ENCODE results near the gene CIBAR2.

The CIBAR2 gene

GRCh38 chr16:85139881-85140339 lies 27.6 kb upstream of the CIBAR2 start:
- DNase-seq (ENCODE audit: low spot score), result no peak
- no peak for TF ChIP-seq CTCF (conservative IDR thresholded peaks at IDR 0.05; ENCODE audit: low read depth)
- H3K27ac ChIP-seq, result peak overlapping the region; percentile 15; the same call in 1 of the 2 replicates
- CTCF ChIA-PET, result interaction anchor here (1.3 to 1.4 kb wide), 2 partner anchors 9 to 25 kb away, joined by 3 read pairs; no protein-coding TSS in a partner anchor
- POLR2A ChIA-PET (ENCODE audit: low non-redundant PET), result no interaction called here

- ChIA-PET CTCF (interaction anchor here (1.3 kb wide), 1 partner anchor 9 kb away, joined by 3 read pairs; no protein-coding TSS in a partner anchor), POLR2A (ENCODE audit: low non-redundant PET) (no interaction called here)
- no peak for DNase-seq (ENCODE audit: low spot score)
- TF ChIP-seq CTCF (conservative IDR thresholded peaks at IDR 0.05; ENCODE audit: low read depth), result no peak
- no peak overlapping the region for H3K27ac ChIP-seq
These were observed 26.8 kb upstream of the CIBAR2 start for GRCh38 chr16:85138825-85139627.

GRCh38 chr16:85138073-85138824 lies 26.0 kb upstream of the CIBAR2 start:
- no peak for TF ChIP-seq CTCF (conservative IDR thresholded peaks at IDR 0.05; ENCODE audit: low read depth)
- DNase-seq (ENCODE audit: low spot score), result no peak
- peak overlapping the region; percentile 75; the same call in 1 of the 2 replicates for H3K27ac ChIP-seq
- ChIA-PET POLR2A (ENCODE audit: low non-redundant PET) (no interaction called here), CTCF (no interaction called here)

- H3K27ac ChIP-seq, result peak overlapping the region; percentile 75
- TF ChIP-seq CTCF (conservative IDR thresholded peaks at IDR 0.05; ENCODE audit: low read depth), result no peak
- peak; percentile 36 for DNase-seq (ENCODE audit: low spot score)
- ChIA-PET POLR2A (ENCODE audit: low non-redundant PET) (no interaction called here), CTCF (interaction anchor here (0.5 kb wide), 1 partner anchor 50 kb away, joined by 3 read pairs; no protein-coding TSS in a partner anchor)
These were observed 25.2 kb upstream of the CIBAR2 start for GRCh38 chr16:85137323-85138072.

GRCh38 chr16:85136702-85137322 lies 24.5 kb upstream of the CIBAR2 start:
- POLR2A ChIA-PET (ENCODE audit: low non-redundant PET), result no interaction called here
- peak; percentile 27 for DNase-seq (ENCODE audit: low spot score)
- CTCF ChIA-PET, result interaction anchor here (0.5 kb wide), 1 partner anchor 50 kb away, joined by 3 read pairs; no protein-coding TSS in a partner anchor
- peak overlapping the region; percentile 75 for H3K27ac ChIP-seq
- TF ChIP-seq CTCF (conservative IDR thresholded peaks at IDR 0.05; ENCODE audit: low read depth), result no peak

All from RWPE1 (cell line).